Spleen (tissue), 11 donors: ENCODE data around the gene CCDC69. TPM values are rescaled to one million over a fixed set of nuclear protein-coding genes. Genes with fewer than 3 reads are reported as not detected.

ENCODE experiments used
- DNase-seq: peaks from one replicate; pipeline ENCODE4 v3.0.0-alpha.2; 2020
- H3K27ac ChIP-seq, 8 donors: fragments of 200-600 bp; sonication (generic) in 7 of 8; 1 replicate in 4 of 8; 2 replicates in 4 of 8; pipeline versions ENCODE4 v1.5.0 to v1.8.0; 2016 to 2021; ENCODE audit warnings: inconsistent platforms in 4 of 8, mild to moderate bottlenecking in 4 of 8, moderate library complexity in 1 of 8
- H3K27me3 ChIP-seq, 7 donors: fragments of 200-600 bp; sonication (generic) in 6 of 7; replicated peaks in 1 of 7; 1 replicate in 4 of 7; 2 replicates in 3 of 7; pipeline versions ENCODE4 v1.5.0 to v1.8.0; 2016 to 2021; ENCODE audit warnings: inconsistent platforms in 3 of 7, mild to moderate bottlenecking in 1 of 7
- H3K36me3 ChIP-seq, 6 donors: fragments of 200-600 bp; sonication (generic) in 5 of 6; 1 replicate in 4 of 6; 2 replicates in 2 of 6; pipeline versions ENCODE4 v1.5.0 to v1.8.0; 2016 to 2021; ENCODE audit warnings: inconsistent platforms in 2 of 6
- H3K4me1 ChIP-seq, 6 donors: fragments of 200-600 bp; sonication (generic) in 5 of 6; 1 replicate in 3 of 6; 2 replicates in 3 of 6; pipeline versions ENCODE4 v1.5.0 to v1.8.0; 2016 to 2021; ENCODE audit warnings: inconsistent platforms in 3 of 6
- H3K4me3 ChIP-seq, 8 donors: fragments of 200-600 bp; sonication (generic) in 7 of 8; 1 replicate in 4 of 8; 2 replicates in 4 of 8; pipeline versions ENCODE4 v1.5.0 to v1.8.0; 2016 to 2021; ENCODE audit warnings: inconsistent platforms in 4 of 8, mild to moderate bottlenecking in 4 of 8, moderate library complexity in 2 of 8
- H3K9me3 ChIP-seq, 8 donors: fragments of 200-600 bp; sonication (generic) in 7 of 8; 1 replicate in 4 of 8; 2 replicates in 4 of 8; pipeline versions ENCODE4 v1.5.0 to v1.8.0; 2016 to 2021; ENCODE audit warnings: inconsistent platforms in 4 of 8
- CTCF ChIP-seq, 11 experiments: fragments of 200-600 bp in 7 of 11; fragments of 450-650 bp in 4 of 11; sonication (generic) in 4 of 11; IDR thresholded peaks in 8 of 11; conservative IDR thresholded peaks in 3 of 11; 1 replicate in 7 of 11; 2 replicates in 4 of 11; pipeline versions ENCODE4 v1.4.0 to v1.8.0; 2016 to 2021; ENCODE audit warnings: antibody characterized with exemption in 11 of 11, inconsistent platforms in 4 of 11, mild to moderate bottlenecking in 1 of 11
- POLR2A ChIP-seq, 3 donors: fragments of 450-650 bp; IDR thresholded peaks; one replicate each; pipeline ENCODE4 v1.5.1; 2017; ENCODE audit warnings: antibody characterized with exemption in 3 of 3, mild to moderate bottlenecking in 1 of 3
- POLR2AphosphoS5 ChIP-seq, 3 donors: sonication (generic); formaldehyde crosslinking; IDR thresholded peaks; one replicate each; pipeline ENCODE4 v1.5.1; 2017; ENCODE audit warnings: antibody characterized with exemption in 3 of 3
- WGBS, 5 donors: extraction: QIAGEN DNeasy Blood & Tissue Kit in 3 of 5; methylation state at CpG; one replicate each; pipeline versions ENCODE4 v1.1.5 to v1.1.7; 2013 to 2018; 5-methylcytosine and 5-hydroxymethylcytosine counted together
- intact Hi-C: fragments of 100-400 bp; cut with DNase I; formaldehyde crosslinking; loops from one replicate; pipeline ENCODE4 v1.15.0; 2023; ENCODE audit warnings: low total_unique reads
- polyA plus RNA-seq, 3 donors: library from polyadenylated mRNA; stranded (reverse); fragments of 200-250 nt; gene quantifications; one replicate each; pipeline ENCODE4 v1.2.1, GENCODE V29; 2013
- total RNA-seq, 7 donors: library from RNA; depleted of rRNA in 3 of 7; stranded (reverse); fragments of >200 nt in 3 of 7; fragmentation: NEBNext Ultra II Directional in 4 of 7; extraction: Animal tissue kit (Norgen Biotek cat#: 25700) in 4 of 7; gene quantifications; one replicate each; pipeline versions ENCODE4 v1.1.0 to v1.2.1, GENCODE V29; 2016 to 2021
- donor health status: healthy with polysubstance abuse.
- donor health status: DM: no; HTN: no; CAD: no; lungs with moderate emphysema.
- donor health status: DM: no; HTN: no; CAD: no.
- donor health status: Bipolar disorder and iron deficiency.
- donor health status: healthy.
- donor health status: DM: no; HTN: no; CAD: no.
- donor health status: DM: yes; HTN: yes; CAD: no.

CCDC69 gene
- total and polyA plus RNA-seq, 10 donors: 37.7 to 145 (median 94.9) TPM

- Histone ChIP-seq H3K4me3 (peak overlapping the region in 7 of 8 donors; percentile 64 to 97 (median 83)), H3K4me1 (peaks cover 22 to 87% (median 77%) of the 10 kb centered on the region in 6 donors), H3K9me3 (no peaks in the 10 kb centered on the region), H3K36me3 (peaks cover 0 to 17% (median under 1%) of the 10 kb centered on the region in 6 donors), H3K27ac (peak overlapping the region in 6 of 8 donors; percentile 41 to 94 (median 90)), H3K27me3 (no peaks in the 10 kb centered on the region)
- 36 to 61% (median 44%) methylated on average over 1 of the region's 1 CpG for WGBS, 5 donors
- no peak for DNase-seq
- no peak for TF ChIP-seq CTCF (IDR thresholded peaks at IDR 0.05 in 8 of 11, conservative IDR thresholded peaks at IDR 0.05 in 3 of 11)
- intact Hi-C loops: no loop called here
Observed at GRCh38 chr5:151254556-151254955, 30.7 kb upstream of the CCDC69 start.

- Histone ChIP-seq H3K4me1 (peaks cover 22 to 80% (median 69%) of the 10 kb centered on the region in 6 donors), H3K4me3 (peak overlapping the region; percentile 64 to 97 (median 81)), H3K27ac (peak overlapping the region in 7 of 8 donors; percentile 74 to 94 (median 90)), H3K36me3 (peaks cover 0 to 7% (median 0%) of the 10 kb centered on the region in 6 donors), H3K9me3 (no peaks in the 10 kb centered on the region), H3K27me3 (no peaks in the 10 kb centered on the region)
- DNase-seq: no peak
- intact Hi-C loops: no loop called here
- 14 to 26% (median 19%) methylated on average over 5 of the region's 5 CpGs for WGBS, 5 donors
- TF ChIP-seq CTCF (IDR thresholded peaks at IDR 0.05 in 8 of 11, conservative IDR thresholded peaks at IDR 0.05 in 3 of 11) (no peak), POLR2AphosphoS5 (IDR thresholded peaks at IDR 0.05) (no peak), POLR2A (IDR thresholded peaks at IDR 0.05) (no peak)
Observed at GRCh38 chr5:151253605-151253950, 29.7 kb upstream of the CCDC69 start.

GRCh38 chr5:151252762-151253604 lies 29.1 kb upstream of the CCDC69 start, which contains the start of gene GM2A:
Gene GM2A (plus strand): TSS chr5:151253185. CDS start chr5:151253217, 32 bp downstream.
- no peaks in the 10 kb centered on the region for H3K27me3 ChIP-seq
- peak; percentile 100 for DNase-seq
- peak within 1 kb of the TSS; percentile 64 to 97 (median 81) for H3K4me3 ChIP-seq
- peaks cover 22 to 74% (median 64%) of the 10 kb centered on the region in 6 donors for H3K4me1 ChIP-seq
- WGBS, 5 donors: 0 to 2% (median 1%) methylated on average over 28 to 52 of the region's 52 CpGs
- H3K27ac ChIP-seq: peak within 1 kb of the TSS; percentile 57 to 94 (median 88)
- no peaks in the 10 kb centered on the region for H3K9me3 ChIP-seq
- intact Hi-C loops: no loop called here
- TF ChIP-seq POLR2AphosphoS5 (IDR thresholded peaks at IDR 0.05) (peak; percentile 94 to 98 (median 98)), CTCF (IDR thresholded peaks at IDR 0.05 in 8 of 11, conservative IDR thresholded peaks at IDR 0.05 in 3 of 11) (no peak), POLR2A (IDR thresholded peaks at IDR 0.05) (peak; percentile 72 to 96 (median 87))
- H3K36me3 ChIP-seq: peaks cover 0 to 1% (median 0%) of the 10 kb centered on the region in 6 donors

GRCh38 chr5:151251621-151252020 lies 27.7 kb upstream of the CCDC69 start:
- intact Hi-C loops: no loop called here
- H3K4me3 ChIP-seq: peak overlapping the region in 1 of 8 donors; percentile 97
- H3K9me3 ChIP-seq: no peaks in the 10 kb centered on the region
- H3K4me1 ChIP-seq: peaks cover 18 to 61% (median 50%) of the 10 kb centered on the region in 6 donors
- no peak for DNase-seq
- H3K27ac ChIP-seq: peak overlapping the region in 7 of 8 donors; percentile 80 to 94 (median 85)
- 87 to 94% (median 88%) methylated on average over 4 of the region's 4 CpGs for WGBS, 5 donors
- H3K27me3 ChIP-seq: no peaks in the 10 kb centered on the region
- no peaks in the 10 kb centered on the region for H3K36me3 ChIP-seq
- TF ChIP-seq CTCF (IDR thresholded peaks at IDR 0.05 in 8 of 11, conservative IDR thresholded peaks at IDR 0.05 in 3 of 11): no peak
- TF ChIP-seq POLR2A (IDR thresholded peaks at IDR 0.05): no peak
- no peak for TF ChIP-seq POLR2AphosphoS5 (IDR thresholded peaks at IDR 0.05)
